ENCODE measurements around the gene BCAM.

GRCh38 chr19:44847144-44848035, 38.5 kb downstream of the BCAM start:
- TF ChIP-seq CTCF (IDR thresholded peaks at IDR 0.05), result no peak
- peak; percentile 18 to 68 for TF ChIP-seq POLR2A (IDR thresholded peaks at IDR 0.05)
- peak; percentile 16 to 82 for TF ChIP-seq EP300 (IDR thresholded peaks at IDR 0.05)
